HepG2 (cell line): ENCODE measurements around the gene CDK17. TPM values are rescaled to one million over a fixed set of nuclear protein-coding genes. Genes with fewer than 3 reads are reported as not detected.

Experiments
- AKNA ChIP-seq: sonication (generic); formaldehyde crosslinking; IDR thresholded peaks from 2 replicates; pipeline ENCODE4 v1.4.0; 2020; ENCODE audit warnings: missing genetic modification reagents, borderline replicate concordance
- KAT8 ChIP-seq: IDR thresholded peaks from 2 replicates; pipeline ENCODE4 v1.6.1; 2016; ENCODE audit warnings: missing genetic modification reagents, missing compliant biosample characterization
- KIAA2018 ChIP-seq: sonication (generic); formaldehyde crosslinking; IDR thresholded peaks from 2 replicates; pipeline ENCODE4 v1.5.0; 2020; ENCODE audit warnings: mild to moderate bottlenecking, missing genetic modification reagents, borderline replicate concordance
- KLF16 ChIP-seq, 2 experiments: sonication (generic) in 1 of 2; formaldehyde crosslinking in 1 of 2; IDR thresholded peaks; 2 replicates each; pipeline versions ENCODE4 v1.6.1 to v1.8.0; 2016 to 2023; ENCODE audit warnings: missing genetic modification reagents in 2 of 2, missing compliant biosample characterization in 1 of 2
- MAFF ChIP-seq: IDR thresholded peaks from 2 replicates; pipeline ENCODE4 v1.6.1; 2011; ENCODE audit warnings: low read depth, low read length, improper control_type of control experiment
- MYNN ChIP-seq: sonication (generic); formaldehyde crosslinking; IDR thresholded peaks from 2 replicates; pipeline ENCODE4 v1.4.0; 2020; ENCODE audit warnings: mild to moderate bottlenecking, low read depth, missing genetic modification reagents
- PTBP1 ChIP-seq: fragments of 200-400 bp; formaldehyde crosslinking; IDR thresholded peaks from 2 replicates; pipeline ENCODE4 v1.6.1; 2018; ENCODE audit warnings: low read length, low read depth; ENCODE audit not compliant: poor library complexity, severe bottlenecking
- SOX5 ChIP-seq: IDR thresholded peaks from 2 replicates; pipeline ENCODE4 v1.6.1; 2016; ENCODE audit warnings: borderline replicate concordance
- ZNF567 ChIP-seq: sonication (generic); formaldehyde crosslinking; IDR thresholded peaks from 2 replicates; pipeline ENCODE4 v1.8.1; 2023; ENCODE audit warnings: mild to moderate bottlenecking, missing genetic modification reagents, borderline replicate concordance
- polyA plus RNA-seq, 8 experiments: library from polyadenylated mRNA; depleted of rRNA in 3 of 8; stranded (reverse) in 7 of 8; unstranded in 1 of 8; fragments of >200 nt; fragmentation: Illumina TruSeq in 4 of 8; extraction: Trizol in 4 of 8; gene quantifications; 2 replicates each; pipeline versions ENCODE4 v1.2.1 to v1.2.3, GENCODE V29; 2011 to 2016; ENCODE audit warnings: low read depth in 4 of 8, missing spikeins in 1 of 8, mixed read lengths in 1 of 8; ENCODE audit not compliant: insufficient read depth in 1 of 8
- total RNA-seq, 5 experiments: library from RNA; depleted of rRNA; stranded (reverse); fragments of >200 nt; fragmentation: Illumina TruSeq; extraction: Trizol; gene quantifications; 2 replicates each; pipeline ENCODE4 v1.2.3, GENCODE V29; 2016; ENCODE audit warnings: low read depth in 1 of 5
- TF ChIP-seq, protein P1 (sequence below): sonication (generic); formaldehyde crosslinking; IDR thresholded peaks from 2 replicates; pipeline ENCODE4 v1.4.0; 2020; ENCODE audit warnings: missing genetic modification reagents, mild to moderate bottlenecking, borderline replicate concordance

The CDK17 gene
- total and polyA plus RNA-seq, 2 of the 13 experiments (the other 11 are each of a cell fraction or from before 2014, with no cell fraction given): 9.9 to 22.3 TPM

- no peak for TF ChIP-seq KIAA2018
- TF ChIP-seq, protein P1, sequence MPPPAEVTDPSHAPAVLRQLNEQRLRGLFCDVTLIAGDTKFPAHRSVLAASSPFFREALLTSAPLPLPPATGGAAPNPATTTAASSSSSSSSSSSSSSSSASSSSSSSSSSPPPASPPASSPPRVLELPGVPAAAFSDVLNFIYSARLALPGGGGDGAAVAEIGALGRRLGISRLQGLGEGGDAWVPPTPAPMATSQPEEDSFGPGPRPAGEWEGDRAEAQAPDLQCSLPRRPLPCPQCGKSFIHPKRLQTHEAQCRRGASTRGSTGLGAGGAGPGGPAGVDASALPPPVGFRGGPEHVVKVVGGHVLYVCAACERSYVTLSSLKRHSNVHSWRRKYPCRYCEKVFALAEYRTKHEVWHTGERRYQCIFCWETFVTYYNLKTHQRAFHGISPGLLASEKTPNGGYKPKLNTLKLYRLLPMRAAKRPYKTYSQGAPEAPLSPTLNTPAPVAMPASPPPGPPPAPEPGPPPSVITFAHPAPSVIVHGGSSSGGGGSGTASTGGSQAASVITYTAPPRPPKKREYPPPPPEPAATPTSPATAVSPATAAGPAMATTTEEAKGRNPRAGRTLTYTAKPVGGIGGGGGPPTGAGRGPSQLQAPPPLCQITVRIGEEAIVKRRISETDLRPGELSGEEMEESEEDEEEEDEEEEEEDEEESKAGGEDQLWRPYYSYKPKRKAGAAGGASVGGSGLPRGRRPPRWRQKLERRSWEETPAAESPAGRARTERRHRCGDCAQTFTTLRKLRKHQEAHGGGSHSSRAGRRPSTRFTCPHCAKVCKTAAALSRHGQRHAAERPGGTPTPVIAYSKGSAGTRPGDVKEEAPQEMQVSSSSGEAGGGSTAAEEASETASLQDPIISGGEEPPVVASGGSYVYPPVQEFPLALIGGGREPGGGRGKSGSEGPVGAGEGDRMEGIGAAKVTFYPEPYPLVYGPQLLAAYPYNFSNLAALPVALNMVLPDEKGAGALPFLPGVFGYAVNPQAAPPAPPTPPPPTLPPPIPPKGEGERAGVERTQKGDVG (CRISPR knock-in tag): no peak
- TF ChIP-seq ZNF567 (CRISPR knock-in tag): no peak
- no peak for TF ChIP-seq AKNA (CRISPR knock-in tag)
- no peak for TF ChIP-seq MAFF
- no peak for TF ChIP-seq SOX5 (CRISPR knock-in tag)
- TF ChIP-seq MYNN: no peak
- TF ChIP-seq KAT8 (CRISPR knock-in tag): no peak
- TF ChIP-seq KLF16 (CRISPR knock-in tag; IDR thresholded peaks at IDR 0.05): no peak
- TF ChIP-seq PTBP1: no peak
Measured at GRCh38 chr12:96397756-96398423, 2.3 kb downstream of the CDK17 start (continued).
